Thoracic aorta (tissue), 2 donors: Measurements from ENCODE around the gene STX16. TPM values are rescaled to one million over a fixed set of nuclear protein-coding genes. Genes with fewer than 3 reads are reported as not detected.

Experiments used
- ATAC-seq: fragments of 150-250 bp; one replicate; pipeline ENCODE4 v1.8.0; 2017; ENCODE audit warnings: low read depth; ENCODE audit not compliant: insufficient number of reproducible peaks, low FRiP score
- DNase-seq: peaks from one replicate; pipeline ENCODE4 v3.0.0-alpha.2; 2020; ENCODE audit warnings: low spot score
- H3K27ac ChIP-seq, 2 donors: fragments of 200-600 bp; sonication (generic); 1 replicate in 1 of 2; 2 replicates in 1 of 2; pipeline ENCODE4 v1.5.1; 2016; ENCODE audit warnings: mild to moderate bottlenecking in 2 of 2, moderate library complexity in 2 of 2
- H3K27me3 ChIP-seq: fragments of 200-600 bp; sonication (generic); replicated peaks from 2 replicates; pipeline ENCODE4 v1.6.0; 2016; ENCODE audit warnings: mild to moderate bottlenecking; ENCODE audit not compliant: insufficient read depth
- H3K36me3 ChIP-seq: fragments of 200-600 bp; sonication (generic); one replicate; pipeline ENCODE4 v1.5.1; 2016
- H3K4me1 ChIP-seq, 2 donors: fragments of 200-600 bp; sonication (generic); 1 replicate in 1 of 2; 2 replicates in 1 of 2; pipeline versions ENCODE4 v1.5.1 to v1.6.0; 2016; ENCODE audit warnings: low read depth in 2 of 2, mild to moderate bottlenecking in 1 of 2; ENCODE audit not compliant: control insufficient read depth in 1 of 2
- H3K4me3 ChIP-seq: fragments of 200-600 bp; sonication (generic); 2 replicates; pipeline ENCODE4 v1.5.1; 2016; ENCODE audit warnings: mild to moderate bottlenecking
- H3K9me3 ChIP-seq: fragments of 200-600 bp; sonication (generic); 2 replicates; pipeline ENCODE4 v1.5.1; 2016
- total RNA-seq, 2 donors: library from RNA; depleted of rRNA; stranded (reverse); fragments of >200 nt; gene quantifications; one replicate each; pipeline versions ENCODE4 v1.1.0 to v1.2.3, GENCODE V29; 2016
- TF ChIP-seq, protein P1 (sequence below): fragments of 200-600 bp; sonication (generic); IDR thresholded peaks from one replicate; pipeline ENCODE4 v1.5.1; 2019; ENCODE audit warnings: antibody characterized with exemption

STX16 gene
- total RNA-seq, 2 donors from 2014 or later: 66.3 to 109 TPM

DNA sequence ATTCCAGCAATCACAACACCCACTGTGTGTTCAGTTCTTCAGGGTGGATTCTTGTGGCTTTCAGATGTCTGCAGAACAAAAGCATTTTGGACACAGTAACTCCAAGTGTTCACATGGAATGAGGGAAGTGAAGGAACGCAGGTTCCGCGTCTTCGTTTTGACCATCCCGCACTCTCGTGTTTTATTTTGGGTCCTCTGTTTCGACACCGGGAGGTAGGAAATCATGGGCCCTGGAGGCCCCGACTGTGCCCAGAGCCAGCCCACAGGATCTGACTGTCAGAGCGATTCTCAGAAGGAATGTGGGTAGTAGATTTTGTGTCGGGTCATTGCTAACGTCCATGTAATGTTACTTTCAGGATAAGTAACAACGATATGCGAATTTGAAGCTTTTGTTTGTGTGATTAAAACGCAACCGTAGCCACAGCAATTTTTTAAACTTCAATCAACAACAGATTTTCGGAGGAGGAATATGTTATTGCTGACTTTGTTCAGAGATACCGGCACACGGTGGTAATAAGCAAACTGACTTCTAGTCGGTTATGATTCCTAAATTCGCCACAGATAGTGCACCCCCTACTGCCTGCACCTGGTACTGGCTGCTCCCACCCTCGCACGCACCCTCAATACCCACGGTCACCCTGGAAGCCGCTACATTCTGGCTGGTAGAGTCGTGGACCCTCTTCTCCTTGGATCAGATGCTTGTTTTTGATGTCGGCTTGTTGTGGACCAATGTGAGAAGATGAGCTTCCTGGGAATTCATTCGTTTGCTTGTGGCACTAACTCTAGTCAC is 52.0 kb downstream of the STX16 start:
- TF ChIP-seq, protein P1, sequence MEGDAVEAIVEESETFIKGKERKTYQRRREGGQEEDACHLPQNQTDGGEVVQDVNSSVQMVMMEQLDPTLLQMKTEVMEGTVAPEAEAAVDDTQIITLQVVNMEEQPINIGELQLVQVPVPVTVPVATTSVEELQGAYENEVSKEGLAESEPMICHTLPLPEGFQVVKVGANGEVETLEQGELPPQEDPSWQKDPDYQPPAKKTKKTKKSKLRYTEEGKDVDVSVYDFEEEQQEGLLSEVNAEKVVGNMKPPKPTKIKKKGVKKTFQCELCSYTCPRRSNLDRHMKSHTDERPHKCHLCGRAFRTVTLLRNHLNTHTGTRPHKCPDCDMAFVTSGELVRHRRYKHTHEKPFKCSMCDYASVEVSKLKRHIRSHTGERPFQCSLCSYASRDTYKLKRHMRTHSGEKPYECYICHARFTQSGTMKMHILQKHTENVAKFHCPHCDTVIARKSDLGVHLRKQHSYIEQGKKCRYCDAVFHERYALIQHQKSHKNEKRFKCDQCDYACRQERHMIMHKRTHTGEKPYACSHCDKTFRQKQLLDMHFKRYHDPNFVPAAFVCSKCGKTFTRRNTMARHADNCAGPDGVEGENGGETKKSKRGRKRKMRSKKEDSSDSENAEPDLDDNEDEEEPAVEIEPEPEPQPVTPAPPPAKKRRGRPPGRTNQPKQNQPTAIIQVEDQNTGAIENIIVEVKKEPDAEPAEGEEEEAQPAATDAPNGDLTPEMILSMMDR: peak; percentile 17
- Histone ChIP-seq H3K9me3 (no peaks in the 10 kb centered on the region), H3K27me3 (no peaks in the 10 kb centered on the region), H3K27ac (no peak overlapping the region), H3K4me3 (no peak overlapping the region), H3K4me1 (peaks cover 0 to 6% of the 10 kb centered on the region in 2 donors), H3K36me3 (peaks cover 46% of the 10 kb centered on the region)
- ATAC-seq (no peak), DNase-seq (no peak)

DNA sequence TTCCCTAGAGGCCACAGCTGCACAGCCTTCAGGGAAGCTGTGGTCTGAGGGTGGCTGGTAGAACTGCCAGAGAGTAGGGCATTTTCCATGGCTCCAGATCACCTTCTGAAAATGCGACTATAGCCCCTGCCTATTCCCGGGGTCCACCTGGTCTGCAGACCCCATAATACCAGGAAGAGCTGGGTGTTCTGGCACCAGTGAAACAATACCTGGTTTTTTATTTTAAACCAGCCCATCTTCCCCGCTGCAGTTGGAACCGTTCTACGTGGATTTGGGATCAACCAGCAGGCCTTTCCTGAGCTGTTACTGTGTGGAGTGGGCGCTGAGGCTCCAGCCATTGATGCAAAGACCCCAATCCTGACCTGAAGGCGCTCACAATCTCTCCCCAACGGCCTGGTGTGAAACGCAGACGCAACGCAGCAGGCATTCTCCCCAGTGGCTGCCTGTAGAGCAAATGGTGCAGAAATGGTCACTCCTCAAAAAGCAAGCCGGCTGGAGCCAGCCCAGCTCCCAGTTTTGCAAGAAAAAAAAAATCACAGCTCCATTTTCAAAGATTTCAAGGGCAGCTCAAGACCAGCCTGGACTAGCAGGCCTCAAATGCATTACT is 52.8 kb downstream of the STX16 start:
- ATAC-seq (no peak), DNase-seq (no peak)
- H3K4me3 ChIP-seq: no peak overlapping the region
- no peaks in the 10 kb centered on the region for H3K27me3 ChIP-seq
- H3K36me3 ChIP-seq: peaks cover 42% of the 10 kb centered on the region
- TF ChIP-seq, protein P1: no peak
- H3K27ac ChIP-seq: no peak overlapping the region
- peaks cover 0 to 6% of the 10 kb centered on the region in 2 donors for H3K4me1 ChIP-seq
- H3K9me3 ChIP-seq: no peaks in the 10 kb centered on the region

DNA sequence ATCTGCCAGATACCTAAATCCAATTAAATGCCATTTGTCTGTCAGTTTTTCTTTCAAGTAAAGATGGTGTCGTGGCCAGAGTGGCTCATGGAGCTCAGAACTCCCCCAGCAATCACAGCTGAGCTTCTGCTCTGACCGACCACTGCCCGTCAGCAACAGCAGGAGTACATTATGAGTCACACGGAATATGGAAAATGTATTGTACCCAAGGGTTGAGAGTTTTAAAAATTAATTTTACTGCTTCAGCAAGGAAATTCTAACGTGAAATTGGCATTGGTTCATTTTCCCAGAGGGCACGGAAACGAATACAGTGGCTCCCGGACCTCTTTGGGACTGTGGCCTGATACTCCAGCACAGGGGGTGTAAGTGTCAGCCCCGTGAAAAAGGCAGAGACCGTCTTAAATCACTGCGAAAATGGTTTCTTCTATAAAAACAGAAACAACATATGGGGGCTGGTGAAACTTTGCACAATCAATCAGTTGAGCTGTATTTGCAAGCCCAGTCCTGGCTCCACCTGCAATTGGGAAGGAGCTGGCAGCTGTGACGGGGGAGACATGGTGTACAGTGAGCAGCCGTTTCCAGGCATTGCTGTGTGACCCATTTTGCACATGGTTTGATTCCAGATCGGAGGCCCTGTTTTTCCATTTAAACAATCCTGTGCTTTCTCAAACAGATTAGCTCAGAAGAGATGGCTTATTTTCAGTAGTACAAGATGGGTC is 54.3 kb downstream of the STX16 start:
- TF ChIP-seq, protein P1: no peak
- no peak overlapping the region for H3K4me3 ChIP-seq
- H3K27me3 ChIP-seq: no peaks in the 10 kb centered on the region
- no peaks in the 10 kb centered on the region for H3K9me3 ChIP-seq
- H3K4me1 ChIP-seq: peaks cover 0 to 6% of the 10 kb centered on the region in 2 donors
- DNase-seq (no peak), ATAC-seq (no peak)
- H3K27ac ChIP-seq: no peak overlapping the region
- H3K36me3 ChIP-seq: peaks cover 31% of the 10 kb centered on the region

DNA sequence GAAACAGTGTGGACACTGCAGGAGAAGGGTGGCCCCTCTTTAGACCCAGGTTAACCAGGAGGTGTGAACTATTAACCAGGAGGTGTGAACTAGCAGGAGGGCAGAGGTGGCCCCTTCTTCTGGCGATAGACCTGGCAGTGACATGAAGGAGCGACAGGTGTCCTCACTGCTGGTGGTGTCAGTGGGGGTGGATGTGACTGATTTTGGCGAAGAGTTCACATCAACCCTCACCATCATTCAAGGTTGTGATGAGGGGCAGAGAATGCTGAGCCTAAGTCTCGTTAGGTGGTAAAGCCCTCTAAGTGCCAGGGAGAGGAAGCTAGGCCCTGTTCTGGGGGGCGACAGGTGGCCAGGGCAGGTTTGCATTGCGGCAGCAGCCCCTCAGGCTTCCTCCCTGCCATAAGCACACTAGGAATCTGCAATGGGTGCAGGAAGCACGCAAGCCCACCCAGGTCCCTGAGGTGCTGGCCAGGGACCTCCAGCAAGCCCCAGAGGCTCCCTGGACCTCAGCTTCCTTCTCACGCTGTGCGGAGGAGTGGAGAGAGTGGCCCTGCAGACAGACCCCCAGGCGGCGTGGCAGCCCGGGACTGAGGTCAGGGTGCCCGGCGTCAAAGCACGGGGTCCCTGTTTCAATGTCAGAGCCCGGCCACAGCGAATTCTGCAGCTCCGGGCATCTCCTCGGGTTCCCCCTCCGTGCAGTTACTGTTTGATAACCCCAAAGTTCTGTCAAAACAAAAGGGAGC is 55.2 kb downstream of the STX16 start:
- H3K9me3 ChIP-seq: no peaks in the 10 kb centered on the region
- ATAC-seq (no peak), DNase-seq (no peak)
- TF ChIP-seq, protein P1: no peak
- H3K27me3 ChIP-seq: no peaks in the 10 kb centered on the region
- H3K4me3 ChIP-seq: no peak overlapping the region
- no peak overlapping the region for H3K27ac ChIP-seq
- H3K36me3 ChIP-seq: peaks cover 26% of the 10 kb centered on the region
- no peaks in the 10 kb centered on the region for H3K4me1 ChIP-seq
